ENCODE measurements around the gene CDC26. TPM values are rescaled to one million over a fixed set of nuclear protein-coding genes. Genes with fewer than 3 reads are reported as not detected.
A peak's percentile ranks its signal among the peaks of the same experiment; 100 is the strongest.

CDC26 gene
- total RNA-seq, 2 experiments from 2014 or later: 28.0 to 30.4 TPM

- no peaks in the 10 kb centered on the region for H3K36me3 Mint-ChIP-seq (ENCODE audit: low read depth)
- TF ChIP-seq CTCF (IDR thresholded peaks at IDR 0.05): no peak
- H3K27ac Mint-ChIP-seq: no peak overlapping the region
- H3K4me3 Mint-ChIP-seq: no peak overlapping the region
- H3K9me3 Mint-ChIP-seq: no peaks in the 10 kb centered on the region
- no peak for DNase-seq
- H3K4me1 Mint-ChIP-seq (ENCODE audit: low read depth): no peaks in the 10 kb centered on the region
- no peak for ATAC-seq
- intact Hi-C loops (cut with micrococcal nuclease): no loop called here
- ChIA-PET CTCF (interaction anchor here (1.1 to 4.0 kb wide), 8 partner anchors 26 to 347 kb away, joined by 3 to 17 read pairs (median 5); partner anchors contain the start of gene ALAD), POLR2A (interaction anchor here (1.0 kb wide), 1 partner anchor 89 kb away, joined by 3 read pairs; no protein-coding TSS in a partner anchor)
- H3K27me3 Mint-ChIP-seq: no peaks in the 10 kb centered on the region
Observed at GRCh38 chr9:113310538-113310937, 35.2 kb upstream of the CDC26 start.

- H3K36me3 Mint-ChIP-seq (ENCODE audit: low read depth): no peaks in the 10 kb centered on the region
- H3K27me3 Mint-ChIP-seq: no peaks in the 10 kb centered on the region
- peak; percentile 56 for ATAC-seq
- H3K27ac Mint-ChIP-seq: no peak overlapping the region
- no peaks in the 10 kb centered on the region for H3K9me3 Mint-ChIP-seq
- POLR2A ChIA-PET: no interaction called here
- CTCF ChIA-PET: interaction anchor here (0.7 to 4.0 kb wide), 8 partner anchors 34 to 349 kb away, joined by 3 to 17 read pairs (median 5); partner anchors contain the start of gene ALAD
- no peaks in the 10 kb centered on the region for H3K4me1 Mint-ChIP-seq (ENCODE audit: low read depth)
- DNase-seq: peak; percentile 50
- intact Hi-C loops (cut with micrococcal nuclease): no loop called here
- peak; percentile 79 for TF ChIP-seq CTCF (IDR thresholded peaks at IDR 0.05)
- no peak overlapping the region for H3K4me3 Mint-ChIP-seq
Observed at GRCh38 chr9:113309204-113309813, 33.9 kb upstream of the CDC26 start.

- intact Hi-C loops (cut with micrococcal nuclease): no loop called here
- Mint-ChIP-seq H3K4me3 (no peak overlapping the region), H3K4me1 (ENCODE audit: low read depth) (no peaks in the 10 kb centered on the region), H3K9me3 (no peaks in the 10 kb centered on the region), H3K36me3 (ENCODE audit: low read depth) (no peaks in the 10 kb centered on the region), H3K27me3 (no peaks in the 10 kb centered on the region), H3K27ac (no peak overlapping the region)
- ATAC-seq (no peak), DNase-seq (no peak)
- POLR2A ChIA-PET: no interaction called here
- CTCF ChIA-PET: interaction anchor here (1.0 to 1.4 kb wide), 2 partner anchors 67 to 348 kb away, joined by 3 to 8 read pairs; no protein-coding TSS in a partner anchor
- TF ChIP-seq CTCF (IDR thresholded peaks at IDR 0.05): no peak
Observed at GRCh38 chr9:113307396-113307975, 32.1 kb upstream of the CDC26 start.

- TF ChIP-seq CTCF (IDR thresholded peaks at IDR 0.05): no peak
- ChIA-PET CTCF (no interaction called here), POLR2A (no interaction called here)
- Mint-ChIP-seq H3K9me3 (no peaks in the 10 kb centered on the region), H3K27ac (no peak overlapping the region), H3K36me3 (ENCODE audit: low read depth) (no peaks in the 10 kb centered on the region), H3K27me3 (no peaks in the 10 kb centered on the region), H3K4me1 (ENCODE audit: low read depth) (no peaks in the 10 kb centered on the region), H3K4me3 (no peak overlapping the region)
- DNase-seq: no peak
- intact Hi-C loops (cut with micrococcal nuclease): no loop called here
- ATAC-seq: no peak
Observed at GRCh38 chr9:113306566-113306965, 31.2 kb upstream of the CDC26 start.

DNA sequence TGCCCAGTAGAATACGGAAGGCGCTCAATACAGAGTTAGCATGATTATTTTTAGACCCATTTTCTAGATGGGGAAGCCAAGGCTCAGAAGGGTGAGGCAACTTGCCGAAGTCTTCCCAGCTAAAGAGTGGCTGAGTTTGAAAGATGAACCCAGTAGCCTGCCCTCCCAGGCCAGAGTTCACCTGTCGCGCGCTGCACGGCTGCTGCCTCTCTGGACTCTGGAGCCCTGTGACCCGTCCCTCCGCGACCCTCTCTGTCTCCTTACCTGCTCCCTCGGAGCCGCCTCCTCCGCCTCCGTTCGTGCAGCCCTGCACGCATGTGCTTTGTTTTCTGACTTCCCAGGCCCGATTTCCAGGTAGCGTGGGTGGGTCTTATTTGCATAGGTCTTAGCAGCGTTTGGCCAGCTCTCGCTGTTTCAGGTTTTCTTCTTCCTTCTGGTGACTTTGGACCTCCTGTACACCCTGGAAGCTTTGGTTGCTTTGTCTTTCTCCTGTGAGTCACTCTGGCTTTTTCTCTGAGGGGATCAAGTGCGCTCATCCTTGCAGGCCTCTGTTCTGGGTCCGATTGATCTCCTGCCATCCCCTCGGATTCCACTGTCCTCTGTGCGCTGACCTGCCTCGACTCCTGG lies 27.5 kb upstream of the CDC26 start, which contains the start of gene RNF183:
Gene RNF183, minus strand, starts transcription at position 585 of the 627 bp plus-strand sequence. CDS start 5,192 bp downstream, outside the sequence.
- no peak for TF ChIP-seq CTCF (IDR thresholded peaks at IDR 0.05)
- POLR2A ChIA-PET: no interaction called here
- no peaks in the 10 kb centered on the region for H3K9me3 Mint-ChIP-seq
- H3K27me3 Mint-ChIP-seq: no peaks in the 10 kb centered on the region
- H3K27ac Mint-ChIP-seq: no peak within 1 kb of the TSS
- no peaks in the 10 kb centered on the region for H3K36me3 Mint-ChIP-seq (ENCODE audit: low read depth)
- CTCF ChIA-PET: no interaction called here
- H3K4me3 Mint-ChIP-seq: no peak within 1 kb of the TSS
- no peaks in the 10 kb centered on the region for H3K4me1 Mint-ChIP-seq (ENCODE audit: low read depth)
- intact Hi-C loops (cut with micrococcal nuclease): no loop called here
- ATAC-seq (no peak), DNase-seq (no peak)
